SU-DHL-6 (cell line): ENCODE measurements around the gene STK32A.

Source experiments
- EZH2phosphoT487 ChIP-seq: fragments of 200-600 bp; sonication (generic), shearing (Covaris generic); conservative IDR thresholded peaks from 2 replicates; pipeline ENCODE4 v1.6.1; 2018; ENCODE audit warnings: mild to moderate bottlenecking, antibody characterized with exemption, low read length, moderate library complexity, mixed read lengths
- TF ChIP-seq, protein P1 (sequence below): fragments of 200-600 bp; sonication (generic); IDR thresholded peaks from one replicate; pipeline ENCODE4 v1.5.1; 2017; ENCODE audit warnings: antibody characterized with exemption, mild to moderate bottlenecking, low read length, moderate library complexity; ENCODE audit not compliant: insufficient read depth, poor library complexity, severe bottlenecking

- TF ChIP-seq, protein P1, sequence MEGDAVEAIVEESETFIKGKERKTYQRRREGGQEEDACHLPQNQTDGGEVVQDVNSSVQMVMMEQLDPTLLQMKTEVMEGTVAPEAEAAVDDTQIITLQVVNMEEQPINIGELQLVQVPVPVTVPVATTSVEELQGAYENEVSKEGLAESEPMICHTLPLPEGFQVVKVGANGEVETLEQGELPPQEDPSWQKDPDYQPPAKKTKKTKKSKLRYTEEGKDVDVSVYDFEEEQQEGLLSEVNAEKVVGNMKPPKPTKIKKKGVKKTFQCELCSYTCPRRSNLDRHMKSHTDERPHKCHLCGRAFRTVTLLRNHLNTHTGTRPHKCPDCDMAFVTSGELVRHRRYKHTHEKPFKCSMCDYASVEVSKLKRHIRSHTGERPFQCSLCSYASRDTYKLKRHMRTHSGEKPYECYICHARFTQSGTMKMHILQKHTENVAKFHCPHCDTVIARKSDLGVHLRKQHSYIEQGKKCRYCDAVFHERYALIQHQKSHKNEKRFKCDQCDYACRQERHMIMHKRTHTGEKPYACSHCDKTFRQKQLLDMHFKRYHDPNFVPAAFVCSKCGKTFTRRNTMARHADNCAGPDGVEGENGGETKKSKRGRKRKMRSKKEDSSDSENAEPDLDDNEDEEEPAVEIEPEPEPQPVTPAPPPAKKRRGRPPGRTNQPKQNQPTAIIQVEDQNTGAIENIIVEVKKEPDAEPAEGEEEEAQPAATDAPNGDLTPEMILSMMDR: no peak
- no peak for TF ChIP-seq EZH2phosphoT487
These were observed 183.8 kb downstream of the STK32A start for GRCh38 chr5:147418613-147419012.
